H1 (cell line): Measurements from ENCODE around the gene RTL3. TPM values are rescaled to one million over a fixed set of nuclear protein-coding genes. Genes with fewer than 3 reads are reported as not detected.

Source experiments
- FOSL1 ChIP-seq: IDR thresholded peaks from 2 replicates; pipeline ENCODE4 v1.6.1; 2011; ENCODE audit warnings: mild to moderate bottlenecking, low read depth, low read length, moderate library complexity; ENCODE audit not compliant: insufficient read depth
- JUN ChIP-seq: IDR thresholded peaks from 2 replicates; pipeline ENCODE4 v1.6.1; 2011; ENCODE audit warnings: low read depth, mild to moderate bottlenecking, improper control_type of control experiment, low read length
- PHF8 ChIP-seq: fragments of 200-600 bp; sonication (generic); conservative IDR thresholded peaks from 2 replicates; pipeline ENCODE4 v1.7.1; 2012; ENCODE audit warnings: low read depth, mild to moderate bottlenecking, inconsistent platforms, low read length, moderate library complexity
- SIX5 ChIP-seq: IDR thresholded peaks from 2 replicates; pipeline ENCODE4 v1.6.1; 2011; ENCODE audit warnings: mild to moderate bottlenecking, low read depth, low read length
- polyA plus RNA-seq, 7 experiments: library from polyadenylated mRNA; depleted of rRNA in 3 of 7; stranded (reverse) in 5 of 7; unstranded in 2 of 7; fragments of >200 nt in 5 of 7; fragments of 200-250 nt in 2 of 7; gene quantifications; 1 replicate in 5 of 7; 2 replicates in 1 of 7; 4 replicates in 1 of 7; pipeline versions ENCODE4 v1.2.1 to v1.2.3, GENCODE V29; 2011 to 2013; ENCODE audit warnings: missing spikeins in 2 of 7, mixed read lengths in 2 of 7
- total RNA-seq: library from RNA; stranded (reverse); fragmentation: NEBNext Ultra II Directional; extraction: Animal tissue kit (Norgen Biotek cat#: 25700); gene quantifications from 2 replicates; pipeline ENCODE4 v1.2.1, GENCODE V29; 2021

RTL3 gene
- total and polyA plus RNA-seq, 2 of the 8 experiments (the other 6 are each of a cell fraction or from before 2014, with no cell fraction given) = not detected

DNA sequence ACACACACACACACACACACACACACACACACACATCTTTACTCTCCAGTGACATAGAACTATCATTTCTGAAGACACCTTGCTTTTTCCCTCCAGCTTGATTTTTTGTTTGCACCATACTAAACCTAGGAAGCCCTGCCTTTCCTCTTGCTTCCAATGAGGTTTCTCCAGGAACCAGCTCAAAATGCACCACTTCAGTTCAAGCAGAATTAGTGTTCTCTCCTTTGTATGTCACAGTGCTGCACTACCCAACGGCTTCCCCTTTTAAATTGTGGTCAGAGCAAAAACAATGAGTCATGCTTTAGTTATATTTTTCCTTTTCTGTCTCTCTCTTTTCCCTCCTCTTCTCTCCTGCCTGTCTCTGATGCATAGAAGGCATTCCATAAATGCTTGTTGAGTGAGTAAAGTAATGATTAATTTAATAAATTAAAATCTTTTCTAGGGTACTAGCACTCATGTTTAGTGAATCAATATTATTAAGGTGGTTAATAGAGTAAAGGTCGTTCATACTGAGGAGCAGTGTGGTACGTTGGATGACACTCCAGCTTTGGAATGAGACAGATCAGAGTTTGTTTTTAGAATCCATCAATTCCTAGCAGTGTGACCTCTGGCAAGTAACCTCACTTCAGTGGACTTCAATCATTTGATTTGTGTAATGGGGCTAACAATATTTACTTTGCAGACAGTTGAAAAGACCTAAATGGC is 5.9 kb downstream of the RTL3 start (continued):
- no peak for TF ChIP-seq PHF8
- TF ChIP-seq FOSL1 = no peak
- TF ChIP-seq JUN = no peak
- no peak for TF ChIP-seq SIX5
- TF ChIP-seq, all 59 proteins: peak for 0
